Ovary (tissue), 9 donors: Measurements from ENCODE around the gene PPP1R1C. TPM values are rescaled to one million over a fixed set of nuclear protein-coding genes. Genes with fewer than 3 reads are reported as not detected.

Source experiments
- DNase-seq, 5 donors: peaks; one replicate each; pipeline ENCODE4 v3.0.0-alpha.2; 2019 to 2020
- H3K27ac ChIP-seq, 2 donors: fragments of 200-600 bp; one replicate each; pipeline versions ENCODE4 v1.5.1 to v1.8.0; 2019 to 2022
- H3K27me3 ChIP-seq: fragments of 200-600 bp; one replicate; pipeline ENCODE4 v1.8.0; 2022
- H3K36me3 ChIP-seq: fragments of 200-600 bp; sonication (generic); one replicate; pipeline ENCODE4 v1.5.1; 2019
- H3K4me1 ChIP-seq: one replicate; pipeline ENCODE4 v1.8.1; 2013; ENCODE audit warnings: mild to moderate bottlenecking, moderate library complexity; ENCODE audit not compliant: insufficient read depth
- H3K4me3 ChIP-seq: fragments of 200-600 bp; sonication (generic); one replicate; pipeline ENCODE4 v1.5.1; 2017
- H3K9me3 ChIP-seq, 2 donors: fragments of 200-600 bp in 1 of 2; sonication (generic) in 1 of 2; one replicate each; pipeline versions ENCODE4 v1.5.1 to v1.8.1; 2013 to 2019; ENCODE audit warnings: mild to moderate bottlenecking in 1 of 2, moderate library complexity in 1 of 2
- EP300 ChIP-seq: sonication (generic); formaldehyde crosslinking; IDR thresholded peaks from one replicate; pipeline ENCODE4 v1.6.1; 2017; ENCODE audit warnings: antibody characterized with exemption
- POLR2A ChIP-seq: fragments of 450-650 bp; IDR thresholded peaks from one replicate; pipeline ENCODE4 v1.6.1; 2017; ENCODE audit warnings: antibody characterized with exemption, mild to moderate bottlenecking, moderate library complexity
- WGBS, 3 donors: extraction: QIAGEN DNeasy Blood & Tissue Kit in 1 of 3; methylation state at CpG; one replicate each; pipeline versions ENCODE4 v1.1.5 to v1.1.7; 2013 to 2017; 5-methylcytosine and 5-hydroxymethylcytosine counted together
- intact Hi-C, 4 donors: fragments of 100-400 bp; cut with DNase I; formaldehyde crosslinking; loops; one replicate each; pipeline versions ENCODE4 v1.11.0 to v1.15.1; 2022 to 2023
- polyA plus RNA-seq, 2 donors: library from polyadenylated mRNA; stranded (reverse); fragments of 200-250 nt in 1 of 2; fragments of 350-450 nt in 1 of 2; fragmentation: Illumina TruSeq in 1 of 2; extraction: RNeasy Lipid Tissue Mini Kit (QIAGEN cat#74804) in 1 of 2; gene quantifications; one replicate each; pipeline ENCODE4 v1.2.3, GENCODE V29; 2013 to 2014
- total RNA-seq, 7 donors: library from RNA; depleted of rRNA in 2 of 7; stranded (reverse); fragments of >200 nt in 2 of 7; fragmentation: NEBNext Ultra II Directional in 3 of 7; extraction: Animal tissue kit (Norgen Biotek cat#: 25700) in 3 of 7; gene quantifications; one replicate each; pipeline versions ENCODE4 v1.1.0 to v1.2.4, GENCODE V29; 2016 to 2023
- TF ChIP-seq, protein P1 (sequence below), 3 donors: fragments of 450-650 bp in 2 of 3; fragments of 200-600 bp in 1 of 3; IDR thresholded peaks; one replicate each; pipeline versions ENCODE4 v1.5.1 to v1.8.0; 2016 to 2022; ENCODE audit warnings: antibody characterized with exemption in 3 of 3, mild to moderate bottlenecking in 1 of 3
- donor health status: DM: no; HTN: no; CAD: no; lungs with moderate emphysema.
- donor health status: DM: no; HTN: no; CAD: no.
- donor health status: Bipolar disorder and iron deficiency.
- donor health status: DM: yes; HTN: yes; CAD: no.
- donor health status: DM: no; HTN: no; CAD: no.
- donor health status: DM: yes; HTN: yes; CAD: no.

PPP1R1C gene
- total and polyA plus RNA-seq, 9 donors: 0.10 to 1.1 (median 0.76) TPM; not detected in 5

DNA sequence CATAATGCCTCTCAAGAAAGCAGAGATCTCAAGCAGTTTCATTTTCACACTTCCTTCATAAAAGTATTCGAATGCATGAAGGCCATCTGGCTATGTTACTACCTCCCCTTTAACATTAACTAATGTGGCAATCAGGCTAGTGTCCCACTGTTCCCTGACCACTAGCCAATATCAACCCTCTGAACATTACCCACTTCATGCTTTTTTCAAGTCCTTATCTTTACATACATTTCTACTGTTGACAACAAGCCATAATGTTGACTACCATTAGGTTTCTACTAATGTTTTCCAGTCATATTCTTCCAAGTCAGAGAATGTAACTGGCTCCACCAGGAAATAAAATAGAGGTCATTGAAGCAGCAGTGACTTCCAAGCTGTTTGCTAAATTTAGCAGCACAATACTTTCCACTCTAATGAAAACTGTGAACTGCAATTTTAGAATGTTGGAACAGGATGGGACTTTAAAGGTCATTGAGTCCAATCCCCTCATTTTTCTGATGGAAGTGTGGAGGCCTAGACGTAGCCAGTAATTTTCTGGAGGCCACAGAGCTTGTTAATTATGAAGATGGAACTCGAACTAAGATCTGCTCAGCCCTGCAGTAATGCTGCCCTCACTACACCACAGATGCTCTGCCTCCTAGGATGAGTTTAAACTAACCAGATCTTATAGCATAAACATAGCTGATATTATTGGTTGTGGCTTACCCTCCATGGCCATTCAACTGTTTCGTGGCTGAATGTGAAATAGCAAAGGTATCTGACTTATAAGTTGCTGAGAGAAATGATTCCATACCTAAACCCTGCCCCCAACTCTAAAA lies 630 bp upstream of the PPP1R1C start:
- no peak for DNase-seq
- intact Hi-C loops: no loop called here
- Histone ChIP-seq H3K27me3 (no peaks in the 10 kb centered on the region), H3K27ac (no peak overlapping the region), H3K4me3 (no peak overlapping the region), H3K4me1 (no peaks in the 10 kb centered on the region), H3K9me3 (no peaks in the 10 kb centered on the region), H3K36me3 (no peaks in the 10 kb centered on the region)
- 56 to 70% (median 68%) methylated on average over 4 of the region's 4 CpGs for WGBS, 3 donors
- TF ChIP-seq POLR2A (no peak), EP300 (no peak)

DNA sequence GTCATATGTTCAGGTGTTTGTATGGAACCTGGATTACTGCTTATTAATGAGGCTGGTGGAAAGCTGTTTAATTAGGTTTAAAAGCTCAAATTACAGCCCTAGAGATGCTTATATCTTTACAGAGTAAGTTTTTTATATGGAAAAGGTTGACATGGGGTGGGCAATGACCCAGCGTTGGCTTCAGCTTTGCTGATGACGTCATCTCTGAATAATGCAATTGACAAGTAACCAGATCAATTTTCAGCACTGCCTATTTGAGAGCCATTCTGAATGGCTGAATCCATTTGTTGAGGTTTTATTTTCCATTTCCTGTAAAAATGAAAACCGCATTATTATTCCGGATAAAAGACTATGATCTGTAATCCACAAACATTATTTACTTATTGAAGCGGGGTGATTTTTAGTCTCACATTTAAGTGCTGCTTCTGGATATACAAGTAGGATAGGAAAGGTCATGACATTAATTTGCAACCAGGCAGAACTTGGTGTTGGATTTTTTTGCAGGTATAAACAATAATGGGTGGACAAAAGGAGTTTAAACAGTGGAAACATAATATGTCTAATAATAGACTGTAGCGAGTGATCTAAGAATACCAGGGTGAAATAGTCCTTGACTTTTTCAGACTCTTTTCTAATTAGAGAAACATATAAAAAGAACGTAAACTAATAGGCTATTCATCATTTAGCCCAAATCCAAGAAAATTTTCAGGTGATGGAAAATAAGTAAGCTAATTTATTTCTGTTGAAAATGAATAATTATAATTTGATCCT lies 2.7 kb downstream of the PPP1R1C start:
- no peaks in the 10 kb centered on the region for H3K9me3 ChIP-seq
- H3K4me3 ChIP-seq: no peak overlapping the region
- intact Hi-C loops: no loop called here
- H3K27me3 ChIP-seq: no peaks in the 10 kb centered on the region
- no peak for TF ChIP-seq EP300
- TF ChIP-seq, protein P1, sequence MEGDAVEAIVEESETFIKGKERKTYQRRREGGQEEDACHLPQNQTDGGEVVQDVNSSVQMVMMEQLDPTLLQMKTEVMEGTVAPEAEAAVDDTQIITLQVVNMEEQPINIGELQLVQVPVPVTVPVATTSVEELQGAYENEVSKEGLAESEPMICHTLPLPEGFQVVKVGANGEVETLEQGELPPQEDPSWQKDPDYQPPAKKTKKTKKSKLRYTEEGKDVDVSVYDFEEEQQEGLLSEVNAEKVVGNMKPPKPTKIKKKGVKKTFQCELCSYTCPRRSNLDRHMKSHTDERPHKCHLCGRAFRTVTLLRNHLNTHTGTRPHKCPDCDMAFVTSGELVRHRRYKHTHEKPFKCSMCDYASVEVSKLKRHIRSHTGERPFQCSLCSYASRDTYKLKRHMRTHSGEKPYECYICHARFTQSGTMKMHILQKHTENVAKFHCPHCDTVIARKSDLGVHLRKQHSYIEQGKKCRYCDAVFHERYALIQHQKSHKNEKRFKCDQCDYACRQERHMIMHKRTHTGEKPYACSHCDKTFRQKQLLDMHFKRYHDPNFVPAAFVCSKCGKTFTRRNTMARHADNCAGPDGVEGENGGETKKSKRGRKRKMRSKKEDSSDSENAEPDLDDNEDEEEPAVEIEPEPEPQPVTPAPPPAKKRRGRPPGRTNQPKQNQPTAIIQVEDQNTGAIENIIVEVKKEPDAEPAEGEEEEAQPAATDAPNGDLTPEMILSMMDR (IDR thresholded peaks at IDR 0.05): no peak
- no peak for TF ChIP-seq POLR2A
- no peaks in the 10 kb centered on the region for H3K4me1 ChIP-seq
- 51 to 73% (median 61%) methylated on average over 7 of the region's 7 CpGs for WGBS, 3 donors
- no peak overlapping the region for H3K27ac ChIP-seq
- no peak for DNase-seq
- no peaks in the 10 kb centered on the region for H3K36me3 ChIP-seq

DNA sequence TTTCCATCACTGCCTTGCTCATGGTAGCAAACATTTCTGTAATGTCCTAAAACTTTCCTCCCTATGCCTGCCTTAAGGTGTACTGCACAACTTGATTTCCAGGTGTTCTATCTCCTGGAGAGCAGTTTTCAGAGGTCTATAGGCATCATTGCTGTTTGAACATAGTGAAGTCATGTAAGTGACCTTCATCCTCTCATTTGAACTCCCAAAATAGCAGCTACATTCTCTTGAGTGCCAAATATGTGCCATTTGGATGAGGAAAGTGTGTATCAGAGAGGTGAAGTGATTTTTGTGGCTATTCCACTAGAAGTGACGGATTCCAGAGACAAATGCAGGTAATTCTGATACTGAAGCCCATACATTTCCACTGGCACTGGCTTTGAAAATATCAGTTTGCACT lies 3.4 kb downstream of the PPP1R1C start:
- no peaks in the 10 kb centered on the region for H3K9me3 ChIP-seq
- WGBS, 3 donors: 86 to 100% (median 94%) methylated on average over 1 of the region's 1 CpG
- H3K27ac ChIP-seq: no peak overlapping the region
- no peaks in the 10 kb centered on the region for H3K27me3 ChIP-seq
- H3K36me3 ChIP-seq: no peaks in the 10 kb centered on the region
- TF ChIP-seq, protein P1 (IDR thresholded peaks at IDR 0.05): no peak
- no peak overlapping the region for H3K4me3 ChIP-seq
- intact Hi-C loops: no loop called here
- H3K4me1 ChIP-seq: no peaks in the 10 kb centered on the region
- no peak for DNase-seq

DNA sequence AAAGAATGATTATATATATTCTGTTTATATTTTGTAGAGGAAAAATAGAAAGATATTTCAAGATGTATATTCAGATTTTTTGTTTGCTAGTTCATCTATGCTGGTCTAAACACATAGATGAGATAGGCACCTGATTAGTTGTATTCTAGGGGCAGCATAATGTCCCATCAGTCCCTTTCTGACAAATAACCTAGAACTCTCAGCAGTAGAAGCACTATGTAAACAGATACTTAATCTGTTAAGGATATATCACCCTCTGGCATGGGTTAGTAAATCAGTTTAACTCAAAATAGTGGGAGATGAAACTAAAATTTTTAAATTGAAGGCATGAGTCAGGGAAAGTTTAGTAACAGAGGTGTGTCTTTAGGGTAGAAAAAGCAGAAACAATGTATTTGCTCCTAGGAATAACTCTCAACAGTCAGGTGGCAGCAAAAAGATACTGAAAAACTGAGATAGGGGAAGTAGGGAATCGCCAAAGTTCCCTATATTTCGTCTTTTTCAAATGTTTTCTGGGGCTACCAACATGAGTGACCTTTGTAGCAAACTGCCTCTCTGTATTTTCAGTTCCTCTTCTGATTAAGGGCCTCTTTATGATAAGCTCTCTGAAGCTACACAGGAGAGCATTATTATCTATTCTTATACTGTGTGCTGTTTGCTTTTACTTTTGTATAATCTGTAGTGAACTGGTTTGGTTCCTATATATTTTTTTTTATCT lies 5.7 kb downstream of the PPP1R1C start:
- 68 to 71% (median 71%) methylated on average over 2 of the region's 2 CpGs for WGBS, 3 donors
- Histone ChIP-seq H3K4me1 (no peaks in the 10 kb centered on the region), H3K27me3 (no peaks in the 10 kb centered on the region), H3K9me3 (no peaks in the 10 kb centered on the region), H3K4me3 (no peak overlapping the region), H3K27ac (no peak overlapping the region), H3K36me3 (no peaks in the 10 kb centered on the region)
- TF ChIP-seq, protein P1 (IDR thresholded peaks at IDR 0.05): no peak
- TF ChIP-seq EP300 (no peak), POLR2A (no peak)
- DNase-seq: no peak
- intact Hi-C loops: loop anchor here in 1 of 4 donors (5.0 kb wide), 1 partner anchor 164 kb away; no protein-coding TSS in a partner anchor
